Activated CD8-positive, alpha-beta T cell treated with anti-CD3 and anti-CD28 coated beads, Interleukin-2, amount 10 ng/mL, durations not matched to agents 7 days and 5 days (primary cell): ENCODE measurements around the gene HOXB5. TPM values are rescaled to one million over a fixed set of nuclear protein-coding genes. Genes with fewer than 3 reads are reported as not detected.
A peak's percentile ranks its signal among the peaks of the same experiment; 100 is the strongest.

ENCODE experiments used
- ATAC-seq: fragments of 150-1000 bp; cut with Tn5 transposase; one replicate; pipeline ENCODE4 v1.10.0; 2021; ENCODE audit warnings: moderate library complexity
- CTCF ChIA-PET: fragments of 350-600 bp; sonication (Branson Sonifier 250); formaldehyde crosslinking; loops from one replicate; lab custom pipeline; 2021; ENCODE audit warnings: antibody characterized with exemption; lab: Charles Lee
- POLR2A ChIA-PET: fragments of 350-600 bp; sonication (Branson Sonifier 250); formaldehyde crosslinking; loops from one replicate; lab custom pipeline; 2021; ENCODE audit warnings: antibody characterized with exemption; lab: Charles Lee
- DNase-seq: peaks from one replicate; pipeline ENCODE4 v3.0.0-alpha.2; 2020
- H3K27ac Mint-ChIP-seq: one replicate; pipeline ENCODE4 v1.8.0; 2021; ENCODE audit warnings: mild to moderate bottlenecking, mixed read lengths
- H3K27me3 Mint-ChIP-seq: one replicate; pipeline ENCODE4 v1.8.0; 2021; ENCODE audit warnings: low read depth, mixed read lengths
- H3K36me3 Mint-ChIP-seq: one replicate; pipeline ENCODE4 v1.8.0; 2021; ENCODE audit warnings: low read depth, mixed read lengths
- H3K4me1 Mint-ChIP-seq: one replicate; pipeline ENCODE4 v1.8.0; 2021; ENCODE audit warnings: low read depth, mixed read lengths
- H3K4me3 Mint-ChIP-seq: one replicate; pipeline ENCODE4 v1.8.0; 2021; ENCODE audit warnings: mild to moderate bottlenecking, mixed read lengths
- H3K9me3 Mint-ChIP-seq: one replicate; pipeline ENCODE4 v1.8.0; 2022; ENCODE audit warnings: mixed read lengths; ENCODE audit not compliant: insufficient read depth
- total RNA-seq, 2 experiments: library from RNA; stranded (reverse); gene quantifications; one replicate each; pipeline ENCODE4 v1.2.3, GENCODE V29; 2021

HOXB5 gene
- total RNA-seq, 2 experiments from 2014 or later, result not detected

DNA sequence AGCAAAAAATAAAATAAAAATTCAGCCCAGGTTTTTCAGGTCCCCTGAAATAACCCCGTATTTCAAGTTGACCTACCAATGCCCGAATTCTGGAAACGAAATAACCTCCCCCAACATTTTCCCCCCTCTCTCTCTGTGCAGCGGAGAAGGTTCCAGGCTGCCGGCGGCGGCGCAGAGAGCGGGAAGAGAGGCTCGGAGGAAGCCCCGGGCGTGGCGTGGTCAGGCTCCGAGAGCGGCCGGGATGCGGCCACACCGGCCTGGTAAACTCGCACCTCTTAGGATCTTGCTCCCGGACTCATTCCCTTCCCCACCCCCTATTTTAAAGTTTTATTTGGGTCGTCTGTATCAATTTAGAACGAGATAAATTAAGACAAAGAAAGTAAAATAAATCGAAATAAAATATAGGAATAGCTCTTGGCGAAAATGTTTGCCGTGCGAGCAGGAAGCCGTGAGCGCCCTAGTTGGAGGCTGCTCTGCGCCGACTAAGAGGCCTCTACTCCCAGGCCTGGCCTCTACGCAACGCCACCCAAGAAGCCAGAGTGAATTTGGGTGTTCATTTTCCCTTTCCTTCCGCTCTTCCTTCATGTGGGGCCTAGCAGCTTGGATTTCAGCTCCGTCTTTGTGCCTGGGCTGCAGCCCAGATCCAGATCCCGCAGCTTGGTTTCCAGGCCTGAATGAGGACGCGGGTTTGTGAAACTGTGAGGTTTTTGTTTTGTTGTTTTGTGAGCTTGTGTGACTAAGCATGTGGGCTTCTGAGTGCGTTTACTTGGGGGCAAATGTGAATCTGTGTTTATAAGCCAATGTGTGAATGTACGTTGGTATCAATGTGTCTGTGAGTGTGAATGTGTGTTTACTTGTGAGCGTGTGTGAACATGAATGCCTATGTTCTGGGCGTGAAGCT lies 12.7 kb upstream of the HOXB5 start:
- H3K27ac Mint-ChIP-seq, result no peak overlapping the region
- DNase-seq, result no peak
- CTCF ChIA-PET, result interaction anchor here (0.9 to 4.4 kb wide), 4 partner anchors 8 to 270 kb away, joined by 3 to 32 read pairs (median 5); partner anchors contain the start of gene HOXB5
- peaks cover 3% of the 10 kb centered on the region for H3K36me3 Mint-ChIP-seq
- no peaks in the 10 kb centered on the region for H3K9me3 Mint-ChIP-seq
- H3K4me1 Mint-ChIP-seq, result peaks cover 41% of the 10 kb centered on the region
- no peak for ATAC-seq
- H3K27me3 Mint-ChIP-seq, result peaks cover 69% of the 10 kb centered on the region
- POLR2A ChIA-PET, result no interaction called here
- no peak overlapping the region for H3K4me3 Mint-ChIP-seq

DNA sequence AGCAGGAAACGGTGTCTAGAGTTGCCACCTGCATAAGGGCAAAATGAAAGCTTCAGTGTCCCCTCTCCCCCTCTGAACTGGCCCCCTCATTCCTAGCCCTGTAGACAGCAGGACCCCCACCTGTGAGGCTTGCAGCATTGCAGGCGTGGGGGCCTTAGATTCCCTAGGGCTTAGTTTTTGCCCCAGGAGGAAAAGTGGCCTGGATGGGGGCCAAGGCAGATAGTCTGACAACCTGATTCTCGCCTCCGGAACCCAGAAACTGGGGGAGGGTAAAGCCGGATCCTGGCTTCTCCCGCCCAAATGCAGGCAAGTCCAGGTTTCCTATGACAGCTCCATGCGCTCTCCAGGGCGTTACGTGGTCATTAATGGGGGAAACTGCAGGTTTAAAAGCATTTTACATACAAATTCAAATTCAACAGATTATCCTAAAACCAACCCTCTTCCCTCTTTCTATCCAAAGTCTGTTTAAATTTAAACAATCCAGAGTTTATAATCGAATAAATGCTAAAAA lies 11.9 kb upstream of the HOXB5 start:
- Mint-ChIP-seq H3K9me3 (no peaks in the 10 kb centered on the region), H3K4me3 (no peak overlapping the region), H3K27ac (no peak overlapping the region), H3K36me3 (no peaks in the 10 kb centered on the region), H3K27me3 (peaks cover 71% of the 10 kb centered on the region), H3K4me1 (peaks cover 37% of the 10 kb centered on the region)
- CTCF ChIA-PET, result interaction anchor here (1.6 kb wide), 1 partner anchor 9 kb away, joined by 5 read pairs; no protein-coding TSS in a partner anchor
- ATAC-seq (no peak), DNase-seq (no peak)
- POLR2A ChIA-PET, result no interaction called here

DNA sequence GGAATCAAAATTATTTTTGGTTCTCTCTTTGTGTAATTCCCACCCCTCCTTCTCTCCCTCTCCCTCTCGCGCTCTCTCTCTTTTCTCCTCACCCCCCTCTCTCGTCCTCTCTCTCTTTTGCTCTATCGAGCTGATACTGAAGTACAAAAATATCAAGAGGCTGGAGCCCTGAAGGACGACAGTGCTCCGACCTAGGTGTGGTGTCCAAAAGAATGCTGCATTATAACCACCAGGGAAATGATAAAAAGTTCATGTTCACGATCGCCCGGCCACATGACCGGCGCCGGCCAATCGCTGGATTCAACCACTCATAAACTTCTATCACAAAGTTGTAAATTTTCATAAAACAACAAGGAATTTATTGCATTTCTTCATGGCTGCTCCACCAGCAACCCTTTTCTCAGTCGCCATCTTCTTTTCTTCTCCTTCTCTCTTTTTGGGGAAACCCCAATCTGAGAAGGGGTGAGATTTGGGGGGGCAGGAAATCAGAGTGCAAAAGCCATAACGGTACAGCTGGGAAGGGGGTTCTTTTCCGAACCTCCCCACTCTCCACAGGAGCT lies 11.3 kb upstream of the HOXB5 start, which contains the start of gene HOXB6:
HOXB6 (minus strand) TSS at position 217 of the 560 bp plus-strand sequence. CDS start 6,836 bp downstream, outside the sequence.
- Mint-ChIP-seq H3K27ac (no peak within 1 kb of the TSS), H3K9me3 (no peaks in the 10 kb centered on the region), H3K27me3 (peaks cover 77% of the 10 kb centered on the region), H3K4me1 (peaks cover 37% of the 10 kb centered on the region), H3K4me3 (no peak within 1 kb of the TSS), H3K36me3 (no peaks in the 10 kb centered on the region)
- CTCF ChIA-PET, result interaction anchor here (1.1 to 1.6 kb wide), 2 partner anchors 9 to 226 kb away, joined by 3 to 5 read pairs; no protein-coding TSS in a partner anchor
- POLR2A ChIA-PET, result interaction anchor here (0.7 kb wide), 1 partner anchor 12 kb away, joined by 3 read pairs; no protein-coding TSS in a partner anchor
- ATAC-seq, result no peak
- no peak for DNase-seq

DNA sequence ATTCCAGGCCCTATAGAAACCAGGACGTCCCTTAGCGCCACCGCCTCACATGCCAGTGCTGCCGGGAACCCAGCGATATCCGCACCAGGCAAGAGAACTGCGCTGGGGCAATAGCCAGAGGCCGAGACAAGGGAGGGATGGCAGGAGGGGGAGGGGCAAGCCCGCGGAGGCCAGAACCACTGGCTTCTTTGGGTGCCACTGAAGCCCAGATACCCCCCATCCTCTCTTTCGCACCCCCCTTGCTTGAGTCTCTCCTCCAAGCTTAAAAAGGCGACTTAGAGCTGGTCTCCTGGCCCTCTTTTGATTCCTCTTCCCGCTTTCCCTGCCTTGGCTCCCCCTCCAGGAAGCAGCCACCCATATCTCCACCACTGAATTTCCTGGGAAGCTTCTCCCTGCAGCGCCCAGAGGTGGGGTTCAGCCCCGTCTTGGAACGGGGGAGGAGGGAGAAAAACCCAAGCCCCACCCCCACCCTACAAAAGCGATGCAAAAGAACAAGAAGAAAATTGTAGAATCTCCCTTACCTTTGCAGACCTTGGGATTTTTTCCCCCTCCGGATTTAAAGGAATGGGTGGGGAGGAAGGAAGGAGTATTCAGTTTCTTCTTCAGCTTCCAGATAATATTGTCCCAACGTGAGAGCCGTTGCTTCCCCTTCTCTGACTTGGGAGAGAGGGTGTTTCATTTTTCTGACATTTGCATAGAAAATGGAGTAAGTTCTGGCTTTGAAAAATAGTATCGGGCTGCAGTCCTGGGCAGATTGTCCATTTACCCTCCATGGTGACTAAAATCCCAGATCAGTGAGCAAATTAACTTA lies 10.6 kb upstream of the HOXB5 start:
- ChIA-PET CTCF (interaction anchor here (1.1 kb wide), 1 partner anchor 226 kb away, joined by 3 read pairs; no protein-coding TSS in a partner anchor), POLR2A (interaction anchor here (0.6 to 0.7 kb wide), 2 partner anchors 12 to 577 kb away, joined by 3 read pairs; no protein-coding TSS in a partner anchor)
- peaks cover 80% of the 10 kb centered on the region for H3K27me3 Mint-ChIP-seq
- H3K4me3 Mint-ChIP-seq, result no peak overlapping the region
- ATAC-seq (no peak), DNase-seq (no peak)
- no peaks in the 10 kb centered on the region for H3K9me3 Mint-ChIP-seq
- no peaks in the 10 kb centered on the region for H3K36me3 Mint-ChIP-seq
- H3K27ac Mint-ChIP-seq, result no peak overlapping the region
- H3K4me1 Mint-ChIP-seq, result peaks cover 37% of the 10 kb centered on the region

DNA sequence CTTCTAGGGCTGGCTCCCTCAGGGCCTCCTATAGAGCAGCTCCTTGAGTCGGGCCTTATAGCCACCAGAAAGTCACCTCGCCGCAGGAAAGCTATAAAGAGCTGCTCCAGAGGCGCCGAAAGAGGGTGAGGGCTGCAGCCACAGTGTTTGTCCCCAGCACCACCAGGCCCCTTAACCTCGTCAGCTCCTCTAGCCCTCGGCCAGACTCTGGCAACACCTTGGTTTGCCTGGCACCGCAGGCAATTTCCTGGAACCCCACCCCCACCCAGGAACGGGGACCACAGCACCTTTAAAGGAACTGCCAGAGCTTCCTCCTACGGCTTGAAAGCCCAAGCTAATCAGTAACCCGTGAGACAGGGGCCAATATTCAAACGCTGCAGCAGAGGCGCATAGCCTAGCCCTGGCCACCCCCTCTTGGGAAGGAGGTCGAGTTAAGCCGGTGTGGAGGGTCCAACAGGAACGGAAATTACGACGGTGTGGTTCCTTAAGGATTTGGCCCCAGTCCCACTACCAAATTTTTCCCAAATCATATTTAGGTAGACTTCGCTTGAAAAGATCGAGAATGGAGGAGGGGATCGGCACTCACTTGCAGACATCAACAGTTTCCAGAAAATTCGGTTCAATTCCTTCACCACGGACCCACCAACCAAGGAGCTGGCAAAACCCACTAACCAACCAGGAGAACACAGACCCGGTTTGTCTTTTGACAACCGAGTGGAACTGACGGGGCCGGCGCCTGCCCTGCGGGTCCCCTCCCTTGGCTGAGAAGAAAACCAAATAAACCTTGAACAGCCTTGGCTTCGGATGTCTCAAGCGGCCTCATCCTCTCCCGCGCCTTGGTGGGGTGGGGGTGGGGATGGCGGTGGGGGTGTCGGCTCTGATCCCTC lies 8.2 kb upstream of the HOXB5 start:
- Mint-ChIP-seq H3K4me1 (peaks cover 52% of the 10 kb centered on the region), H3K4me3 (peak overlapping the region; percentile 34), H3K27me3 (peaks cover 84% of the 10 kb centered on the region), H3K36me3 (no peaks in the 10 kb centered on the region), H3K9me3 (no peaks in the 10 kb centered on the region), H3K27ac (no peak overlapping the region)
- CTCF ChIA-PET, result interaction anchor here (0.7 to 2.3 kb wide), 13 partner anchors 8 to 584 kb away, joined by 3 to 8 read pairs (median 4); no protein-coding TSS in a partner anchor
- POLR2A ChIA-PET, result interaction anchor here (0.5 kb wide), 1 partner anchor 374 kb away, joined by 3 read pairs; no protein-coding TSS in a partner anchor
- DNase-seq, result no peak
- ATAC-seq, result no peak

DNA sequence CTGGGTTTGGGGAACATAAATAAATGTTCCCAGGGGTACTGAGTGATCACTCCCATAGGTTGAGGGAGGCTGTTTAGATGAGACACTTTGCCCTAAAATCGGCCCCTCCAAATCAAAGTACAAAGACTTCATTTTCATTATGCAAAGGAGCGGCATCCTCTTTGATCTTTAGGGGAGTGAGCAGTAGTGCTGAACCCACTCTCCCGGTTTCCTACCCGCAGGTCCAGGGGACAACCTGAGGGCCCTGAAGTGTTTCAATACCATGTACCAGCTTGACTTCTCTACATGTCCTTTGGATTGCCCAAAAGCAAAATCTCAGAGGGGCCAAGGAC lies 7.6 kb upstream of the HOXB5 start:
- no peak for ATAC-seq
- no peak for DNase-seq
- Mint-ChIP-seq H3K4me1 (peaks cover 59% of the 10 kb centered on the region), H3K27me3 (peaks cover 86% of the 10 kb centered on the region), H3K4me3 (no peak overlapping the region), H3K27ac (no peak overlapping the region), H3K36me3 (no peaks in the 10 kb centered on the region), H3K9me3 (no peaks in the 10 kb centered on the region)
- CTCF ChIA-PET, result interaction anchor here (0.9 to 2.3 kb wide), 12 partner anchors 9 to 584 kb away, joined by 3 to 8 read pairs (median 4); no protein-coding TSS in a partner anchor
- POLR2A ChIA-PET, result interaction anchor here (0.5 kb wide), 1 partner anchor 374 kb away, joined by 3 read pairs; no protein-coding TSS in a partner anchor

DNA sequence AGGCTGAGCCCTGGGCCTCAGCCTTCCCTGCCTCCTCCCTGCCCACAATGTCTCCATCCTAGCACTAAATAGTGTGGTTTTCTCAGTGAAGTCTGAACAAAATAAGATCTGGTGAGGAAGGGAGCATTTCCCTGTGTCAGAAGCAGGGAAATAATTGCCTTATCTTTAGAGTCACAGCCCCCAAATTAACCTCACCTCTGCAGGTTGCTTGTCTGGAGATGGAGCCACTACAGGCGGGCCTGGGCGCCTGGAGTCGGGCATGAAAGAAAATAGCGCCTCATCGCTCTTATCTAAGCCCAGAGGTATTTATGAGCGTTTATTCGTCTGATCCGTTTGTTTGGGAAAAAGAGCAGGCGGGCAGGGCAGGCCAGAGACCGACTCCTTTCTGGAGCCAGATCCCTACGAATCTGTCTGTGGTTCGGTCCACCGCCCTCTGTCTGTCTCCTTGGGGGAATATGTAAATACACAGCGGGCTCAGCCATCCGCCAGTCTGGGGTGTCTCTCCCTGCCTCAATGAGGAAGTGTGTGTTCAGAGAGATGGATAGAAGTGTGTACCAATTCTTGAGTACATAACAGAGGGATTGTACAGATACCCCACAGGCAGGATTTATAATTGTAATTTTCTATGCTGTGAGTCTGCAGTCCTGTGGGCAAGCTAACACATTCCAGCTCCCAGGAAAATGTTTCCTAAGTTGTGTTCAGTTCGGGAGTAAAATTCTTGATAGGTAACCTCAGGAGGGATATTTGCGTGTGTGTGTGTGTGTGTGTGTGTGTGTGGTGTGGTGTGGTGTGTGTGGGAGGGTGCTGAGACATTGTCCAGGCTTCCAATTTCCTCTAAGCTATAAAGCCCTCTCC lies 6.9 kb upstream of the HOXB5 start:
- CTCF ChIA-PET, result interaction anchor here (0.9 to 2.3 kb wide), 11 partner anchors 8 to 583 kb away, joined by 3 to 8 read pairs (median 4); no protein-coding TSS in a partner anchor
- no peaks in the 10 kb centered on the region for H3K9me3 Mint-ChIP-seq
- H3K36me3 Mint-ChIP-seq, result no peaks in the 10 kb centered on the region
- peaks cover 89% of the 10 kb centered on the region for H3K27me3 Mint-ChIP-seq
- H3K4me1 Mint-ChIP-seq, result peaks cover 59% of the 10 kb centered on the region
- POLR2A ChIA-PET, result interaction anchor here (0.5 kb wide), 1 partner anchor 373 kb away, joined by 3 read pairs; no protein-coding TSS in a partner anchor
- no peak for DNase-seq
- no peak overlapping the region for H3K4me3 Mint-ChIP-seq
- ATAC-seq, result no peak
- no peak overlapping the region for H3K27ac Mint-ChIP-seq

DNA sequence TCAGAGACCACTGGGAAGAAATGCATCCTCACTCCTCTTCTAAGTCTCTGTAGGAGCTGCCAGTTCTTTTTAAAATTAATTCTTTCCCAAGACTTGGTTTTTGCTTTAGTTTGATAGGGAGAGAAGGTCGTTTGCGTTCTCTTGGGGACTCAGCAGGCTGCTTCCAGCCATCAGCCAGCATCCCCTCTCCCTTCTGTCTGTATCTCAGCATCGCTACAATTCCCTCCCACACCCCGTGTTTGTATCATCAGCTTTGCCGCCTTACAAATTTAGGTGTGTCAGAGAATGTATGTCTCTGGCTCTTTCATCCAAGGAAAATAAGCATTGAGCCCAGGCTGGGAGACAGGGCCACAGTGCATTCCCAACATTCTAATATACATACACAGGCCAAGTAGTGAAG lies 5.8 kb upstream of the HOXB5 start:
- peaks cover 86% of the 10 kb centered on the region for H3K27me3 Mint-ChIP-seq
- H3K4me3 Mint-ChIP-seq, result no peak overlapping the region
- ChIA-PET CTCF (interaction anchor here (1.5 to 1.9 kb wide), 2 partner anchors 10 to 11 kb away, joined by 4 read pairs; no protein-coding TSS in a partner anchor), POLR2A (no interaction called here)
- peaks cover 54% of the 10 kb centered on the region for H3K4me1 Mint-ChIP-seq
- ATAC-seq, result no peak
- no peak overlapping the region for H3K27ac Mint-ChIP-seq
- no peak for DNase-seq
- no peaks in the 10 kb centered on the region for H3K36me3 Mint-ChIP-seq
- no peaks in the 10 kb centered on the region for H3K9me3 Mint-ChIP-seq

DNA sequence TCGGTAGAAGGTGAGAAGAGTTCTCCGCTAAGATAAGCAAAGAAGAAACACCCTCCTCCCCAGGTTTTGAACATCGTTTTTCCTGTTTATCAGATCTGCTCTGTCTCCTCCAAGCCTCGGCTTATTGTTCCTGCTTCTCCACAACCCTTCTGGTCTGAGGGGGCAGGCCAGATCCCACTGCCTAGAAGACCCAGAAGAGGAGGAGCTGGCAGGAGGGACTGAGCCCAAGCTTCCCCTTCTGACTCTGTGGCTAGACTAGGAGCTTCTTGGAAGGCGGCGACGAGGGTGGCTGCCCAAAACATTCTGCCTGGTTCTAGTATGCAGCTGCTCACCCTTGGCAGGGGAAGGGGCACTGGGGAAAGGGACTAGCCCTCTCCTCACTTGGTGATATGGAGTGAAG lies 5.2 kb upstream of the HOXB5 start:
- Mint-ChIP-seq H3K27me3 (peaks cover 83% of the 10 kb centered on the region), H3K4me3 (peak overlapping the region; percentile 71), H3K9me3 (no peaks in the 10 kb centered on the region), H3K27ac (no peak overlapping the region), H3K36me3 (no peaks in the 10 kb centered on the region), H3K4me1 (peaks cover 53% of the 10 kb centered on the region)
- POLR2A ChIA-PET, result no interaction called here
- CTCF ChIA-PET, result interaction anchor here (1.1 to 1.9 kb wide), 4 partner anchors 10 to 291 kb away, joined by 3 to 4 read pairs (median 4); no protein-coding TSS in a partner anchor
- ATAC-seq (no peak), DNase-seq (no peak)
